Smooth muscle cell (in vitro differentiated cells): ENCODE results near the gene E2F4. TPM values are rescaled to one million over a fixed set of nuclear protein-coding genes. Genes with fewer than 3 reads are reported as not detected.

ENCODE experiments used
- DNase-seq: peaks from one replicate; lab custom pipeline; 2025; ENCODE audit not compliant: unreplicated experiment; lab: John Stamatoyannopoulos, UW
- H2AFZ ChIP-seq: fragments of 200-600 bp; sonication (generic); 2 replicates; pipeline ENCODE4 v1.6.0; 2016; ENCODE audit warnings: antibody characterized with exemption, low read depth, mild to moderate bottlenecking
- H3F3A ChIP-seq: fragments of 200-600 bp; sonication (generic); 2 replicates; pipeline ENCODE4 v1.6.0; 2017; ENCODE audit warnings: antibody characterized with exemption, low read depth
- H3K27ac ChIP-seq: fragments of 200-600 bp; sonication (generic); 2 replicates; pipeline ENCODE4 v1.5.1; 2016; ENCODE audit warnings: low read depth, mild to moderate bottlenecking
- H3K27me3 ChIP-seq: fragments of 200-600 bp; sonication (generic); 2 replicates; pipeline ENCODE4 v1.6.1; 2016; ENCODE audit warnings: low read depth, mild to moderate bottlenecking
- H3K36me3 ChIP-seq: fragments of 200-600 bp; sonication (generic); 2 replicates; pipeline ENCODE4 v1.5.1; 2016; ENCODE audit warnings: low read depth
- H3K4me1 ChIP-seq: fragments of 200-600 bp; sonication (generic); 2 replicates; pipeline ENCODE4 v1.5.1; 2016; ENCODE audit warnings: low read depth
- H3K4me2 ChIP-seq: fragments of 200-600 bp; sonication (generic); 2 replicates; pipeline ENCODE4 v1.6.0; 2016; ENCODE audit warnings: mild to moderate bottlenecking
- H3K4me3 ChIP-seq: fragments of 200-600 bp; sonication (generic); 2 replicates; pipeline ENCODE4 v1.5.1; 2016; ENCODE audit warnings: mild to moderate bottlenecking
- H3K79me2 ChIP-seq: fragments of 200-600 bp; sonication (generic); 2 replicates; pipeline ENCODE4 v1.6.0; 2016; ENCODE audit warnings: low read depth, mild to moderate bottlenecking
- H3K9ac ChIP-seq: fragments of 200-600 bp; sonication (generic); 2 replicates; pipeline ENCODE4 v1.6.0; 2016; ENCODE audit warnings: low read depth
- H3K9me3 ChIP-seq: fragments of 200-600 bp; sonication (generic); replicated peaks from 2 replicates; pipeline ENCODE4 v1.5.1; 2016; ENCODE audit warnings: low read depth
- H4K20me1 ChIP-seq: fragments of 200-600 bp; sonication (generic); 2 replicates; pipeline ENCODE4 v1.6.0; 2016; ENCODE audit warnings: low read depth
- WGBS: methylation state at CpG from one replicate; pipeline ENCODE4 v1.1.7; 2016; ENCODE audit warnings: low lambda C conversion rate; 5-methylcytosine and 5-hydroxymethylcytosine counted together
- polyA plus RNA-seq: library from polyadenylated mRNA; unstranded; fragments of >200 nt; fragmentation: Nextera tagmentation; extraction: Ambion mirVana; gene quantifications from 2 replicates; pipeline ENCODE4 v1.2.1, GENCODE V29; 2016
- total RNA-seq: library from RNA; depleted of rRNA; stranded (reverse); fragments of >200 nt; gene quantifications from 2 replicates; pipeline ENCODE4 v1.2.3, GENCODE V29; 2014
- TF ChIP-seq, protein P1 (sequence below): fragments of 200-600 bp; sonication (generic); IDR thresholded peaks from 2 replicates; pipeline ENCODE4 v1.5.1; 2017; ENCODE audit warnings: borderline replicate concordance, mild to moderate bottlenecking, antibody characterized with exemption; ENCODE audit not compliant: insufficient read depth, poor library complexity, severe bottlenecking

Gene E2F4
- total and polyA plus RNA-seq, 2 experiments from 2014 or later = 49.9 to 53.8 TPM

- Histone ChIP-seq H3K4me3 (no peak overlapping the region), H3K4me1 (no peaks in the 10 kb centered on the region), H3K79me2 (no peaks in the 10 kb centered on the region), H3K9ac (no peak overlapping the region), H3K27ac (no peak overlapping the region), H2AFZ (no peak overlapping the region), H3K9me3 (no peaks in the 10 kb centered on the region), H3F3A (no peaks in the 10 kb centered on the region), H3K4me2 (no peak overlapping the region), H3K27me3 (no peaks in the 10 kb centered on the region), H4K20me1 (no peaks in the 10 kb centered on the region), H3K36me3 (no peaks in the 10 kb centered on the region)
- DNase-seq = no peak
- TF ChIP-seq, protein P1, sequence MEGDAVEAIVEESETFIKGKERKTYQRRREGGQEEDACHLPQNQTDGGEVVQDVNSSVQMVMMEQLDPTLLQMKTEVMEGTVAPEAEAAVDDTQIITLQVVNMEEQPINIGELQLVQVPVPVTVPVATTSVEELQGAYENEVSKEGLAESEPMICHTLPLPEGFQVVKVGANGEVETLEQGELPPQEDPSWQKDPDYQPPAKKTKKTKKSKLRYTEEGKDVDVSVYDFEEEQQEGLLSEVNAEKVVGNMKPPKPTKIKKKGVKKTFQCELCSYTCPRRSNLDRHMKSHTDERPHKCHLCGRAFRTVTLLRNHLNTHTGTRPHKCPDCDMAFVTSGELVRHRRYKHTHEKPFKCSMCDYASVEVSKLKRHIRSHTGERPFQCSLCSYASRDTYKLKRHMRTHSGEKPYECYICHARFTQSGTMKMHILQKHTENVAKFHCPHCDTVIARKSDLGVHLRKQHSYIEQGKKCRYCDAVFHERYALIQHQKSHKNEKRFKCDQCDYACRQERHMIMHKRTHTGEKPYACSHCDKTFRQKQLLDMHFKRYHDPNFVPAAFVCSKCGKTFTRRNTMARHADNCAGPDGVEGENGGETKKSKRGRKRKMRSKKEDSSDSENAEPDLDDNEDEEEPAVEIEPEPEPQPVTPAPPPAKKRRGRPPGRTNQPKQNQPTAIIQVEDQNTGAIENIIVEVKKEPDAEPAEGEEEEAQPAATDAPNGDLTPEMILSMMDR = no peak
- 79% methylated on average over 21 of the region's 21 CpGs for WGBS
Measured at GRCh38 chr16:67207249-67208091, 15.5 kb downstream of the E2F4 start.

- 94% methylated on average over 11 of the region's 11 CpGs for WGBS
- Histone ChIP-seq H3K9me3 (no peaks in the 10 kb centered on the region), H3K4me2 (no peak overlapping the region), H3K4me1 (no peaks in the 10 kb centered on the region), H3K9ac (no peak overlapping the region), H3K79me2 (no peaks in the 10 kb centered on the region), H4K20me1 (no peaks in the 10 kb centered on the region), H3K27ac (no peak overlapping the region), H3K36me3 (no peaks in the 10 kb centered on the region), H2AFZ (no peak overlapping the region), H3F3A (no peaks in the 10 kb centered on the region), H3K4me3 (no peak overlapping the region), H3K27me3 (no peaks in the 10 kb centered on the region)
- DNase-seq = no peak
- TF ChIP-seq, protein P1 = no peak
Measured at GRCh38 chr16:67208154-67208896, 16.4 kb downstream of the E2F4 start.

DNA sequence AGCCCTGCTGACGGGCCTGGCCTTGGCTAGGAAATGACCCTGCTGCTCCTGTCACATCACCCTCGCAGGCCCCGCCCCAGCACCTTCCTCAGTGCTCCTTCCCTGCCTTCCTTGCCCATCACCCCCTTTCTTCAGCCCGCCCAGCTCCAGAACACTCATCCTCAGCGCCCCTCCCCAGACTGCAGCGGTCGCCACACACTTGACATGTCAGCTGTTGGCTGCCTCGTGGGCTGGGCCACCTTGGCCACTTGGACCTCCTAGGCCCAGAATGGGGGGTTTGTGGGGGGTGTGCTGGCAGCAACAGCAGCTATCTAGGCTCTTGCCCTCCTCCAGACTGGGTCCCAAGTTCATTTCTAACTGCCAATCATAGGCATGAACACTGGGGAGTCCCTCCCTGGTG lies 17.6 kb downstream of the E2F4 start:
- no peaks in the 10 kb centered on the region for H3K27me3 ChIP-seq
- TF ChIP-seq, protein P1 = no peak
- no peak overlapping the region for H3K4me3 ChIP-seq
- no peaks in the 10 kb centered on the region for H3F3A ChIP-seq
- no peaks in the 10 kb centered on the region for H3K36me3 ChIP-seq
- H3K9ac ChIP-seq = no peak overlapping the region
- no peak overlapping the region for H3K27ac ChIP-seq
- H3K9me3 ChIP-seq = no peaks in the 10 kb centered on the region
- no peak overlapping the region for H2AFZ ChIP-seq
- no peaks in the 10 kb centered on the region for H4K20me1 ChIP-seq
- H3K79me2 ChIP-seq = no peaks in the 10 kb centered on the region
- DNase-seq = no peak
- H3K4me1 ChIP-seq = no peaks in the 10 kb centered on the region
- WGBS = 95% methylated on average over 7 of the region's 8 CpGs
- no peak overlapping the region for H3K4me2 ChIP-seq
